CD8-positive, alpha-beta memory T cell (primary cell): ENCODE data around the gene TSGA10. TPM values are rescaled to one million over a fixed set of nuclear protein-coding genes. Genes with fewer than 3 reads are reported as not detected.

Experiments used
- CTCF ChIA-PET: fragments of 350-600 bp; sonication (Branson Sonifier 250); formaldehyde crosslinking; loops from one replicate; lab custom pipeline; 2021; ENCODE audit warnings: antibody characterized with exemption; lab: Charles Lee
- POLR2A ChIA-PET: fragments of 350-600 bp; sonication (Branson Sonifier 250); formaldehyde crosslinking; loops from one replicate; lab custom pipeline; 2021; ENCODE audit warnings: antibody characterized with exemption; lab: Charles Lee
- DNase-seq, 5 donors: peaks; one replicate each; pipeline versions ENCODE4 v3.0.0 to v3.0.0-alpha.2; 2020 to 2022; ENCODE audit warnings: mixed read lengths in 1 of 5
- H3K27ac ChIP-seq: one replicate; pipeline ENCODE4 v1.7.0; 2013; ENCODE audit warnings: low read depth, mild to moderate bottlenecking, low read length, moderate library complexity
- H3K27me3 ChIP-seq: 2 replicates; pipeline ENCODE4 v1.7.0; 2013; ENCODE audit warnings: low read length, mild to moderate bottlenecking; ENCODE audit not compliant: insufficient read depth, poor library complexity, severe bottlenecking
- H3K36me3 ChIP-seq: 2 replicates; pipeline ENCODE4 v1.7.0; 2013; ENCODE audit warnings: mild to moderate bottlenecking, low read length, moderate library complexity; ENCODE audit not compliant: insufficient read depth
- H3K4me1 ChIP-seq: 2 replicates; pipeline ENCODE4 v1.7.0; 2013; ENCODE audit warnings: mild to moderate bottlenecking, low read length, moderate library complexity; ENCODE audit not compliant: insufficient read depth
- H3K4me3 ChIP-seq: 2 replicates; pipeline ENCODE4 v1.7.0; 2013; ENCODE audit warnings: mild to moderate bottlenecking, low read length
- H3K9me3 ChIP-seq: 2 replicates; pipeline ENCODE4 v1.7.0; 2013; ENCODE audit warnings: mild to moderate bottlenecking, low read length
- H3K27ac Mint-ChIP-seq, 8 donors: one replicate each; pipeline ENCODE4 v1.8.0; 2020 to 2021; ENCODE audit warnings: mixed read lengths in 8 of 8, mild to moderate bottlenecking in 6 of 8, inconsistent platforms in 3 of 8, moderate library complexity in 3 of 8
- H3K27me3 Mint-ChIP-seq, 2 donors: one replicate each; pipeline ENCODE4 v1.8.0; 2020 to 2021; ENCODE audit warnings: mixed read lengths in 2 of 2, mild to moderate bottlenecking in 1 of 2, moderate library complexity in 1 of 2
- H3K36me3 Mint-ChIP-seq, 3 donors: one replicate each; pipeline ENCODE4 v1.8.0; 2020 to 2021; ENCODE audit warnings: mixed read lengths in 3 of 3, inconsistent platforms in 1 of 3, mild to moderate bottlenecking in 1 of 3
- H3K4me1 Mint-ChIP-seq, 3 donors: one replicate each; pipeline ENCODE4 v1.8.0; 2020 to 2021; ENCODE audit warnings: mixed read lengths in 3 of 3, inconsistent platforms in 1 of 3, mild to moderate bottlenecking in 1 of 3
- H3K4me3 Mint-ChIP-seq, 7 donors: one replicate each; pipeline ENCODE4 v1.8.0; 2020 to 2021; ENCODE audit warnings: mixed read lengths in 7 of 7, mild to moderate bottlenecking in 6 of 7, moderate library complexity in 4 of 7, inconsistent platforms in 2 of 7
- H3K9me3 Mint-ChIP-seq, 5 donors: one replicate each; pipeline ENCODE4 v1.8.0; 2020 to 2022; ENCODE audit warnings: mixed read lengths in 5 of 5, mild to moderate bottlenecking in 3 of 5, moderate library complexity in 2 of 5, inconsistent platforms in 1 of 5
- polyA plus RNA-seq: library from polyadenylated mRNA; unstranded; fragments of 300-500 nt; fragmentation: Illumina TruSeq; gene quantifications from one replicate; pipeline ENCODE4 v1.2.3, GENCODE V29; 2021
- total RNA-seq, 2 experiments: library from RNA; stranded (reverse); gene quantifications; one replicate each; pipeline ENCODE4 v1.2.3, GENCODE V29; 2021

TSGA10 gene
- total and polyA plus RNA-seq, 3 experiments from 2014 or later, result 6.4 to 16.8 (median 6.7) TPM

DNA sequence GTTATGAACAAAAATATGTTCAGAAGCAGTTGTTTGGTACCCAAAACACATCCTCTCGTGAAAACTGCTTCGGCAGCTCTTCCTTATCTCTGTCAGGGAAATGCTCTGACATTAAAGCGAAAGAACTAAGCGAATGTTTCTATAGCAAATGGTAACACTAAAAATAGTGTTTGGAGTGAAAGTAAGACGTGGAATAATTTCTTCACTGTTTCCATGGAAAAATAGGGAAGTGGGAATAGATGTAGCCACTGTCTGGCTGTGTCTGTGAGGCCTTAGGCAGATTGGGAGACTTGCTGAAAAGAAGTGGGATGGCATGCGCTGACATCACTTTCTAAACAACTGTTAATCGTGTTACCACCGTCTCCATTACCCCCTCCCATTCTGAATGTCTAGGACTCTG lies 207.2 kb downstream of the TSGA10 start:
- ChIA-PET CTCF (no interaction called here), POLR2A (no interaction called here)
- no peak overlapping the region for H3K27ac Mint-ChIP-seq
- DNase-seq, result no peak
- Histone ChIP-seq H3K27ac (no peak overlapping the region), H3K27me3 (peaks cover 5% of the 10 kb centered on the region), H3K9me3 (no peaks in the 10 kb centered on the region), H3K36me3 (no peaks in the 10 kb centered on the region), H3K4me3 (no peak overlapping the region), H3K4me1 (no peaks in the 10 kb centered on the region)
- H3K27me3 Mint-ChIP-seq, result peaks cover 23 to 66% of the 10 kb centered on the region in 2 donors
- no peak overlapping the region for H3K4me3 Mint-ChIP-seq
- H3K9me3 Mint-ChIP-seq, result peaks cover 0 to 2% (median 0%) of the 10 kb centered on the region in 5 donors
- no peaks in the 10 kb centered on the region for H3K4me1 Mint-ChIP-seq
- no peaks in the 10 kb centered on the region for H3K36me3 Mint-ChIP-seq

Other genes with a start within 250 kb of the TSGA10 start
- under 1 TPM; 0.22 to 0.27 TPM for gene CRACDL, start 218.7 kb downstream of the TSGA10 start, total RNA-seq
- gene CRACDL, start 218.7 kb downstream of the TSGA10 start, polyA plus RNA-seq, result 1.2 TPM
- gene C2orf15, start 13.2 kb downstream of the TSGA10 start, total RNA-seq, result under 1 TPM; 0.86 to 0.92 TPM
- 4.7 TPM for gene C2orf15, start 13.2 kb downstream of the TSGA10 start, polyA plus RNA-seq
- 1 to 10 TPM; 4.9 to 5.5 TPM for gene LIPT1, start within 50 bp of the TSGA10 start, total RNA-seq
- 21.9 TPM for gene LIPT1, start within 50 bp of the TSGA10 start, polyA plus RNA-seq
- gene MITD1, start 26.1 kb upstream of the TSGA10 start, total RNA-seq, result 10 to 100 TPM; 55.4 to 58.7 TPM
- gene MITD1, start 26.1 kb upstream of the TSGA10 start, polyA plus RNA-seq, result 43.1 TPM
- 10 to 100 TPM; 28.8 to 29.8 TPM for gene MRPL30, start 26.2 kb upstream of the TSGA10 start, total RNA-seq
- 22.8 TPM for gene MRPL30, start 26.2 kb upstream of the TSGA10 start, polyA plus RNA-seq
- not detected for gene LYG2, start 100.7 kb upstream of the TSGA10 start, total RNA-seq
- gene LYG2, start 100.7 kb upstream of the TSGA10 start, polyA plus RNA-seq, result not detected
- 1 to 10 TPM; 1.0 to 1.1 TPM for gene LYG1, start 146.3 kb upstream of the TSGA10 start, total RNA-seq
- gene LYG1, start 146.3 kb upstream of the TSGA10 start, polyA plus RNA-seq, result not detected
- 10 to 100 TPM; 32.9 to 34.1 TPM for gene TXNDC9, start 181.4 kb upstream of the TSGA10 start, total RNA-seq
- 51.3 TPM for gene TXNDC9, start 181.4 kb upstream of the TSGA10 start, polyA plus RNA-seq
- 10 to 100 TPM; 82.8 to 96.2 TPM for gene EIF5B, start 182.4 kb upstream of the TSGA10 start, total RNA-seq
- 18.1 TPM for gene EIF5B, start 182.4 kb upstream of the TSGA10 start, polyA plus RNA-seq